Forelimb muscle (tissue), 1 donor: ENCODE results near the gene NXNL2. TPM values are rescaled to one million over a fixed set of nuclear protein-coding genes. Genes with fewer than 3 reads are reported as not detected.

Experiments
- DNase-seq: peaks from one replicate; pipeline ENCODE4 v3.0.0-alpha.2; 2013; ENCODE audit warnings: low read depth
- polyA plus RNA-seq: library from polyadenylated mRNA; unstranded; fragments of 120-200 nt; gene quantifications from one replicate; pipeline ENCODE4 v1.2.1, GENCODE V29; 2013; ENCODE audit not compliant: insufficient read length

Gene NXNL2
- 0.22 TPM for polyA plus RNA-seq

GRCh38 chr9:88534456-88535225 is at the start of gene NXNL2:
NXNL2 (plus strand) TSS chr9:88535178; CDS start chr9:88535435, 257 bp downstream.
- DNase-seq = no peak

DNA sequence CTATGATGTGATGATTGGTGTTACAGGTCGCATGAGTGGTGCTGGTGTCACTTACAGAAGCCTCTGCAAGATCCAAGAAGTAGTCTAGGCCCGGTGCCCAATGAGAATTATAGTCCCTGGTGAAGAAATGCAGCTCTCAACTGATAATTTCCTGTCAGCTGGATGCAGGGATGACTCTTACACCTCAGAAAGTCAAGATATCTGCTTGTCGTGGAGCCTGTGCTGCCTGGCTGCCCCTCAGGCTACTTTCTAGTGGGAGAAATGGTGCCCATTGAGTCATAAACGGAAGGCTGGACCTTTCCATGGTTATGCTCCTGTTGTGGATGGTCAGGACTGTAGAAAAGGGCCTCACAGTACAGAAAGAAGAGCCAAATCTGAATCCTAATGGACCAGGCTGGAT is 46.8 kb upstream of the NXNL2 start:
- DNase-seq = no peak

DNA sequence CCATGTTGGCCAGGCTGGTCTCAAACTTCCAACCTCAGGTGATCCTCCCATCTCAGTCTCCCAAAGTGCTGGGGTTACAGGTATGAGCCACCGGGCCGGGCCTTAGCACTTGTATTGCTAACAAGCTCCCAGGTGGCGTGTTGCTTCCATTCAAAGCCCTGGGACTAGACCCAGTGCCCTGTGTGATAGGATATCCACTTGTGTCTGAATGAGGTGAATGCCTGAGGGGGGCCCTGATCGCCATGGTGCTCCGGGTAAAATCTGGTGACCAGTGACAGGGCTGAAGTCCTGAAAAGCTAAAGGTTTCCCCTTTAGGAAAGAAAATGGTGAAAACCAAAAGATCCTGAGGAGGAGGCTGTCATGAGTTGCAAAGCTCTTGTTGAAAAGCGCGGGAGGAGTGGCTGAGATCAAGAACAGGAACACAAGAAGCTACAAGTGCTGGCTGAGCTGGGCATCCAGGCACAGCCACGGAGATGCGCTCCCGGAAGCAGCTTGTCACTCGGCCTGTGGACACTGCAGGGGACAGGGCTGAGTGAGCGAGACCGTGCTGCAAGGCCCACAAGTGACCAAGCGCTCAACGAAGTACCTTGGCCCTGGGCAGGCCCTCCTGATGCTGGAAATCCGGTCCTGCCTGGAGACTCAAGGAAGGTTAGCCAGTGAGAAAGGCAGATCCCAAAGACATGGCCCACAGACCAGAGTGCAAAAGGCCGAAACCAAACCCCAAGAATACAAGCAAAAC is 39.8 kb upstream of the NXNL2 start:
- no peak for DNase-seq

GRCh38 chr9:88497224-88497623 is 37.8 kb upstream of the NXNL2 start:
- DNase-seq = no peak

- no peak for DNase-seq
Measured at GRCh38 chr9:88498880-88499279, 36.1 kb upstream of the NXNL2 start.

DNA sequence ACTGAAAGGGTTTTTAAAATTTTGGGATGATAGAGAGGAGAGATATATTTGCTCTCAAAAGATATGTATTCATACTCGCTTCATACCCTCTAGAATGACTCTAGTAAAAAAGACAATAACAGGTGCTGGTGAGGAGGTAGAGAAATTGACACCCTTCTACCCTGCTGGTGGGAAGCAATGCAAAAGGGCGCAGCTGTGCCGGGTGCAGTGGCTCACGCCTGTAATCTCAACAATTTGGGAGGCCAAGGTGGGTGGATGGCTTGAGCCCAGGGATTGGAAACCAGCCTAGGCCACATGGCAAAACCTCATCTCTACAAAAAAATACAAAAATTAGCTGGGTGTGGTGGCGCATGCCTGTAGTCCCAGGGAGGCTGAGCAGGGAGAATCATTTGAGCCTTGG is 33.9 kb upstream of the NXNL2 start:
- DNase-seq = no peak

- no peak for DNase-seq
Measured at GRCh38 chr9:88502552-88503034, 32.4 kb upstream of the NXNL2 start.

DNA sequence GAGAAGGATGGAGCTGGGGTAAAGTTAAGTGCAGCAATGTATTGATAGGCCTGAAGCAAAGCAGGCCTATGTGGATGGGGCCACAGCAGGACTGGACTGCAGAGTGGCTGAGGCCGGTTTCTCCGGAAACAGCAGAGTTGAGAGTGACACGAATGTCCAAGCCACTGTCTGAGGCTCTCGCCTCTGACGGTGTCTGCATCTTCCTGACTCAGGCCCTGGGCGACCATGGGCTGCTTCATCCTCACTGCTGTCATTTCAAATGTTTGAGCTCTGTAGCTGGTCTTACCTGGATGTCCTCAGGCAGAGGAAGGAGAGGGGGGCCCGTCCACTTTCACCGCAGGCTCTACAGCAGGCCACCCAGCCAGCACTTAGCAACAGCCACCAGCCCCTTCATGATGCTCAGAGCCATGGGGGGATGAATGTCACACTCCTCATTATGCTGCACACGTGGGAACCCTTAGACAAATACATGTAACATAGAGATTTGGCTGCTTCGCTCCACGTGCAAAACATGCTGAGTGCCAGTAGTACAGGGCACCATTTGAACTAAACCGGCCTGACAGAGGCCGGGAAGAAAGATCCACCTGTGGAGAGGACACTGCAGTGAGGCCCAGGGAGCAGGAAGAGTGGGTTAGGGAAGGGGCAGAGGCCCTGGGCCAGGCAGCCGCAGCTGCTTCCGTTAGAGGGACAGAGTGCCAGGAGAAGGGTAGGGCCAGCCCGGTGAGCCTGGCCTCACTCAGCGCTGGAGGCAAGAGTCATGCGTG is 31.7 kb upstream of the NXNL2 start:
- DNase-seq = no peak

- DNase-seq = no peak
Measured at GRCh38 chr9:88503845-88504764, 30.9 kb upstream of the NXNL2 start.

DNA sequence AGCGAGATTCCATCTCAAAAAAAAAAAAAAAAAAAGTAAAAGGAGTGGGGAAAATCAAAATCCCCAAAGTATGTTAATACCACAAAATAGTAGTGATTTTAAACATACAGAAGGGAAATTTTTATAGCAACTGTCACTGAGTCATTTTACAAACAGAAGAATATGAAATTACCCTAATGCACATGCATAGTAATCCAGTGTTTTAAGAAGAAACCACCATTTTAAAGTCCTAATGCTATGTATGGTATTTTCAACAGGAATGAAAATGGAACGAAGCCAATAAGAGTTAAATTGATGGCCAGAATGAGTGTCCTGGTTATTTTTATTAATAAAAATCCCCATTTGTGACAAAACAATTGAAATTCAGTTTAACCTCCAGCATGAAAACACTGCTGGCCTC is 26.7 kb upstream of the NXNL2 start:
- no peak for DNase-seq

GRCh38 chr9:88511906-88512305 is 23.1 kb upstream of the NXNL2 start:
- no peak for DNase-seq

DNA sequence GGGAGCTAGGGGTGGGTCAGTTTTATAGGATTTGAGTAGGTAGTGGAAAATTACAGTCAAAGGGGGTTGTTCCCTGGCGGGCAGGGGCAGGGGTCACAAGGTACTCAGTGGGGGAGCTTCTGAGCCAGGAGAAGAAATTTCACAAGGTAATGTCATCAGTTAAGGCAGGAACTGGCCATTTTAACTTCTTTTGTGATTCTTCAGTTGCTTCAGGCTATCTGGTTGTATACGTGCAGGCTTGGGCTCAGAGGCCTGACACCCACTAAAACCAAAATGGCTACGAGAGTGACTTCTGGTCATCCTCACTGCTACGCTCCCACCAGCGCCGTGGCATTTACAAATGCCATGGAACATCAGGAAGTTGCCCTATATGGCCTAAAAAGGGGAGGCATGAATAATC is 20.7 kb upstream of the NXNL2 start:
- DNase-seq = no peak

DNA sequence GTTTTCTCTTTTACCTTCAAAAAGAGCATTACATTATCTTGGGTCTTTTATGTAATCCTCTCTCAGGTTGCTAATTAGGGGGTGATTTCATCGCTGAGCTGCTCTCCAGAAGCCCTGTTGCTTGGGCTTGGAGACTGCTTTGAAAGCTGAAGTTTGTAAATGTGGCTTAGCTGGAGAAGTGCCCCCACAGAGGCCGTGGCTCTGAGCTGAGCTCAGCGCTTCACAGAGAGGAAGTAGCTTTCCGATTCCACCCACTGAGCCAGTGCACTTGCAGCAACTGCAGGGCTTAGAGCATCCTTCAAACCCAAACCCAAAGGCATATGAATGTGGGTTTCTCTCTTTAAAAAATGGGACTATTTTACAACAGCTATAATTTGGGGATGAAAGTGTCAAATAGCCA is 13.7 kb upstream of the NXNL2 start:
- DNase-seq = no peak

DNA sequence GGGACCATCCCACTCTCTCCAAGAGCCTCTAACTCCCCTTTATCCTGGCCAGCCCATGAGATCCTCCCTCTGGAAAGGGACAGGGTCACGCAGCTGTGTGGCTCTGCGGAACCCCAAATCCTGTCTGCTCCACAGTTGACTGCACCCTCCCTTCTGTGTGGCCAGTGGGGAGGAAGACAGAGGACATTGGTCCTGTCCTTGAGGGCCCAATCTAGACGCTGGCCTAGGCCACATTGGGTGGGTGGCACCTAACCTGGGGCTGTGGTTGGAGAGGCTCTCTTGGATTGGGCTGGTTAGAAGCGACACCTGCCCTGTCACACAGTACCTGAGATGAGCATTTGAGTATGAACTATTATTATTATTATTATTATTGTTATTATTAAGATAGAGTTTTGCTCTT is 12.6 kb upstream of the NXNL2 start:
- DNase-seq = no peak

GRCh38 chr9:88523056-88523455 is 11.9 kb upstream of the NXNL2 start:
- no peak for DNase-seq

DNA sequence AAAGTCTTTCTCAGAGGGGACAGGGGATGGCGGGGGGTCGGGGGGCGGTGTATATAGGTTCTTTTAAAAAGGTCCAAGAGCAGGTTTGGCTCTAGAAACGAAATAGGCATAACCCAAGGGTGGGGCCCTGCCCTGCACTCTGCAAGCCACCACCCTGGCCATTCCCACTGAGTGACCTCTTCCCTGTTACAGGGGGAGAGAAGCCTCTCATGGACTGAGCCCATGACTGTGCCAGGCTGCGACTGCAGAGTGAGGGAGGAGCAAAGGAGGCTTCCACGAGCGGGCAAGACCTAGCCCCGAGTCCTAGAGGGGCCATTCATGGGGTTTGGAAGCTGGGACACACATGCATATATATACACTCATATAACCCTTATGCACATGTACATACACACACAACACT is 10.1 kb upstream of the NXNL2 start:
- DNase-seq = no peak

GRCh38 chr9:88527618-88528017 is 7.4 kb upstream of the NXNL2 start:
- DNase-seq = no peak

DNA sequence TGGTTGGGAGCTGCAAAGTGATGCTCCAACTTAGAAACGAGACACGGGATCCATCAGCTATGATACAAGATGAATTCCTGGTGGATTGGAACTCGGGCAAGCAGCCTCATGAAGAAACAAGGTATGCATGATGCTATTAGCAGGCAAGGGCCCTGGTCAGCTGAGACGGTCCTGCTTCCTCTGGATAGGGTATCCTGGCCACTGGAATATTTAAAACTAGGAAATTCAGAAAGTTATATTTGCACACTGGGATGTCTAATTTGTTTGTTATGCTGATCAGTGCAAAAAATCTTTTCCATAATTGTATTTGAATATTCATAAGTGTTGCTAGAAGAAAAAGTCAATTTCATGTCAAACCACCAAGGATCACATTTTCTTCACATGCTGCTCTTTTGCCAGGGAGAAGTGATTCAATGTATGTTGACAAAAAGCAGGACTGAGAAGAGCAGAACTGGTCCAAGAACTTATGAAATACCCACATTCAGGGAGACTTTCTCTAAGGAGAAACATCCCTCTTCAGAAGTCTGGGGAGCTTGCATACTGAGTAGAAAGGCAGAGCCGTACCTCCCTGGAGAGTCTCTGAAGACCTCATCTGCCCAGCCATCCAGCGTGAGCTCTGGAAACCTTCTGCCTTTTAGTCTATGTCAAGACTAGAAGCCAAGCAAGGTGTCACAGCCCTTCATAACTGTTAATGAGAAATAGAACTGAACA is 6.7 kb upstream of the NXNL2 start:
- no peak for DNase-seq

DNA sequence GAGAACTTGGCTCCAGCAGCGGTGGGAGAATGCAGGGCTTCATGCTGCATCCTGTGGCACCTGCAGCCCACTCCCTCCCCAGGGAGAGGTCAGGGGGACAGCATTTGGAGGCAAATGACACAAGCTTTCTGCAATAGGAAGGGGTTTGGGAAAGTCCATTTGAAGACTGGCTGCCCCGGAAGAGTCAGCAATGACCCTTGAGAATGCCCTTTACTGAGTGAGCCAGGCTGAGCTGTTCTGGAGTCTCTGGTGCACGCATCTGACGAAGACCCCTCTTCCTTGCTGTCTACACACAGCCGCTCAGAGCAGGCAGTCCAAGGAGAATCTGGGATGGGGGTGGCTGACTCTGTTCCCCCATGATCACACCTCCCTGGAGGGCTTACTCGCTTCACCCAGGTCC is 5.5 kb upstream of the NXNL2 start:
- no peak for DNase-seq

DNA sequence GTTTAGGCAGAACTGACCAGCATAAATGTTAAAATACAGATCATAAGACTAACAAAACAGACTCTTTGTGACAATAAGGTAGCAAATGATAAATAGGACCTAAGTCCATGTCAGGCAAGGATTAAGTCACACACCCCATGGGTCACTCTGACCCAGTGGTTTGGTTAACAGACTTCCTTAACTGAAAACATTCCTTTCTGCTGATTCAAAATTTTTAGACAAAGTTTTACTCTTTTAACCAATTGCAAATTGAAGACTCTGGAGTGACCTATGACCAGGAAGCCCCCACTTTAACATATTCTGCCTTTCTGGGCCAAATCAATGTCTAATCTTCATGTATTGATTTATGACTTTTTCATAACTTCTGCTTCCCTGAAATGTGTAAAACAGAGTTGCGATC is 4.9 kb upstream of the NXNL2 start:
- no peak for DNase-seq
